ENCODE data around the gene PRUNE2.
"Not testable (repeated sequence)": the region's sequence is repeated elsewhere in the genome, so short reads cannot be mapped to it uniquely, and the experiment has no call there.

The PRUNE2 gene

DNA sequence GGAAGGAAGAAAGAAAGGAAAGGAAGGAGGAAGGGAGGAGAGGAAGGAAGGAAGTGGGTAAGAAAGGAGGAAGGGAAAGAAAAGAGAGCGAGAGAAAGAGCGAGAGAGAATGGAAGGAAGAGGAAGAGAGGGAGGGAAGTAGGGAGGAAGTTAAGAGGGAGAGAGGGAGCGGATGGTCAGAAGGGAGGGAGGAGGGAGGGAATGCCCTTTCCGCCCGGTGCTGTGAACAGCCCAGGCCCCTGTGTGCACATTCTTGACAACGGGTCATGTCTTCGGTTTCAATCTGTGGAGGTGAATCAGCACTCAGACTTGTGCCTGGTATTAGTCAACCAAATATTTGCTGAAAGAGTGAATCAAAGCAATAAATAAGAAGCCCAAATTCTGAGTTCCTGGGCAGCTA is 39.2 kb downstream of the PRUNE2 start:
- DNase-seq, result no peak

DNA sequence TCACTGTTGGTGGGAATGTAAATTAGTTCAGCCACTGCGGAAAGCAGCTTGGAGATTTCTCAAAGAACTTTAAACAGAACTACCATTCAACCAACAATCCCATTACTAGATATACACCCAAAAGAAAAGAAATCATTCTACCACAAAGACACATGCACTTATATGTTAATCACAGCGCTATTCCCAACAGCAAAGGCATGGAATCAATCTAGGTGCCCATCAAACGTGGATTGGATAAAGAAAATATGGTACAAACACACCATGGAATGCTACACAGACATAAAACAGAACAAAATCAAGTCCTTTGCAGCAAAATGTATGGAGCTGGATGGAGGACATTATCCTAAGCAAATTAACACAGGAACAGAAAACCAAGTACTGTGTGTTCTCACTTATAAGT is 42.1 kb downstream of the PRUNE2 start:
- DNase-seq, result no peak

DNA sequence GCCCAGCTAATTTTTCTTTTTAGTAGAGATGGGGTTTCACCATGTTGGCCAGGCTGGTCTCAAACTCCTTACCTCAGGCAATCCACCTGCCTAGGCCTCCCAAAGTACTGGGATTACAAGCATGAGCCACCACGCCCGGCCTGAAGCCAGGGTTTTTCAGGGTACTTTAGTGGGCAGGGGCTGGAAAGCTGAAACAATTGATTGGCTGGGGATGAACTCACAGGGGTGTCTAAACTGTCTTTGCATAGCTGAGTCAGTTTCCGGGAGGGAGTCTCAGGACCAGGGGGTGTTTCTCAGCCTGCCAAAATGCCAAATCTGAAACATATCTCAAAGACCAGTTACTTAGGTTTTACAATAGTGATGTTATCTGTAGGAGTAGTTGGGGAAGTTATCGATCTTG is 46.1 kb downstream of the PRUNE2 start:
- DNase-seq, result no peak

DNA sequence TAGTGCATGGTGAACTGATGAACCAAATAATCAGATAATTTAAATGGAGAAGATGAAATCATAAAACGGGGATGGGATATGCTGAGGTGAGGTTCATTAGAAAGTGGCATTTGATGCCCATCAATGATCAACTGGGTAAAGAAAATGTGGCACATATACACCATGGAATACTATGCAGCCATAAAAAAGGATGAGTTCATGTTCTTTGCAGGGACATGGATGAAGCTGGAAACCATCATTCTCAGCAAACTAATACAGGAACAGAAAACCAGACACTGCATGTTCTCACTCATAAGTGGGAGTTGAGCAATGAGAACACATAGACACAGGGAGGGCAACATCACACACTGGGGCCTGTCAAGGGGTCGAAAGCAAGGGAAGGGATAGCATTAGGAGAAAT is 47.7 kb downstream of the PRUNE2 start:
- DNase-seq, result not testable (repeated sequence)

DNA sequence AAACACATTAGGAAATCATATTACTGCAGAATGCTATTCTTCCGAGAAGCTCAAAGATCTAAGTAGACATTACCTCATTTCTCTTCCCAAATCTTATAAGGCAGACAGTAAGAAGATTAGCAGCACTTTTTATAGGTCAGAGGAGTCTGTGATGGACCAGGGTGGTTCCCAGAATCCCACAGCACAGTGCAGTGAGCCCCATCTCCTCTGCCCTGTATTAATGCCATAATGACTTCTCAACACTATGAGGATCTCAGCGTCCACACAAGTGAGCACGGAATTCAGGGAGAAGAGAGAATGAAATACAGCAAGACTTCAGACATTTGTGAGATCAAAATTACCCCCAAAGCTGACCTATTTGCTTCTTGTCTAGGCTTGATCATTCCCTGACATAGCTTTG is 49.9 kb downstream of the PRUNE2 start:
- DNase-seq, result no peak

DNA sequence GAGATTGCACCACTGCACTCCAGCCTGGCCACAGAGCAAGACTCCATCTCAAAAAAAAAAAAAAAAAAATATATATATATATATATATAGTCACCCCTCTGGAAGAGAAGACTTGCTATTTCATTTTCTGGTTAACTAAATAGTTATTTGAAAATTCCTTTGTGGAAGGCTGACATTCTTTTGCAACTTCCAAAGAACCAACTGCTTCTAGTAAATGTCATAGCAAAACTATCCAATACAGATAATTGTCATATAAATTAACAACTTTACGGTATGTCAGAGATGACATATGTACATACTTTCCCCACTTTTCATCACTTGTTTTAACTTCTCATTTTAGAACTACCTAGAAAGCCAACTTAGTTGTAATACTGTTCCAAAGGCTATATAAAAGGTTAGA is 50.9 kb downstream of the PRUNE2 start:
- no peak for DNase-seq

DNA sequence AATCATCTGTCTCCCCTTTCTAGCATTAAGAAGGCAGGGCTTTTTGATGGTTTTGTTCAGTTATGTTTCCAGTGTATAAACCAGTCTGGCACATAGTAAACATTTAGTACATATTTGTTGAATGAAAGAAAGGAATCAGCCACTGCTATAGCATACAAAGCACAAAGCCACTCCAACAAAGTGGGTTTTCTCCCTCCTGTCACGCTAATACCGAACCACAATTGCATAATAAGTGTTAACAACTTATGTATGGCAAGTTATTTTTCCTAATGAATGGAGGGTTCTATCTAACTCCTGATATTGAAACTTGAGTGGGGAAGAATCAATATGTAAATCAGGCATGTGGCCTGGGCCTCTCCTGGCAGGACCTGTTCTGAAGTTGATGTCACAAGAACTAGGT is 53.9 kb downstream of the PRUNE2 start:
- no peak for DNase-seq

DNA sequence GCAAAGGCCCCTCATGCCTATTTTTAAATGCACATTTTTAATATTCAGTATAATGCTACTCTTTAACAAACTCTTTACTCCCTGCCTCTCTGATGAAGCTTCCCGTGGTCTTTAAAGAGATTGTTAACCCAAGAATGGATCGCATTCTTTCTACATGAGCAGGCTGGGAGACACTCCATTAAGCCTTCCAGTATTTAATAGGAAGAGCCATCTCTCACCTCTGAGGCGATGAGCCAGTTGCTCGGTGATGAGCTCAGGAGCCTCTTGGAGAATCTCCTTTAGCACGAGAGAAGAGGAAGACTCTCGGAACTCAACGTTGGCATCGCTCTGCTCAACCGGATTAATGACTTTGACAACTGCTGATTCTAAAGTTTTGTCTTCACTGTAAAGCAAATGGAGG is 59.6 kb downstream of the PRUNE2 start:
- DNase-seq, result no peak

DNA sequence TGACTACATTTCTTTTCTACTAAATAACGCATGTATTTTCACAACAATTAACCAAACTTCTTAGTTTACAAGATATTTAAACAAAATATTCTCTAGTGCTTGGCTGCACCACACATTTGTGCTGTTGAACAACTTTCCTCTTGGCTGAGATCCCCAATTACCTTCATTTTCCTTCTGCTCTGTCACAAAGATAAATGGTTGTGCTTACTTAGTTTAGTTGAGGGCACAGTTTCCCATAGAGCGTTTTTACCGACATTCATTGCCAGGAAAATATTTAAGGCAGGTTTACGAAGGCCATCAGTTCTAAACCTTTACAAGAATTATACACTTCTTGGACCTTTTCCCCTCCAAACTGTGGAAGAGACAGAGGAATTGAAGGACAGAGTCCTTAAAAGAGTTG is 60.7 kb downstream of the PRUNE2 start:
- DNase-seq, result no peak

DNA sequence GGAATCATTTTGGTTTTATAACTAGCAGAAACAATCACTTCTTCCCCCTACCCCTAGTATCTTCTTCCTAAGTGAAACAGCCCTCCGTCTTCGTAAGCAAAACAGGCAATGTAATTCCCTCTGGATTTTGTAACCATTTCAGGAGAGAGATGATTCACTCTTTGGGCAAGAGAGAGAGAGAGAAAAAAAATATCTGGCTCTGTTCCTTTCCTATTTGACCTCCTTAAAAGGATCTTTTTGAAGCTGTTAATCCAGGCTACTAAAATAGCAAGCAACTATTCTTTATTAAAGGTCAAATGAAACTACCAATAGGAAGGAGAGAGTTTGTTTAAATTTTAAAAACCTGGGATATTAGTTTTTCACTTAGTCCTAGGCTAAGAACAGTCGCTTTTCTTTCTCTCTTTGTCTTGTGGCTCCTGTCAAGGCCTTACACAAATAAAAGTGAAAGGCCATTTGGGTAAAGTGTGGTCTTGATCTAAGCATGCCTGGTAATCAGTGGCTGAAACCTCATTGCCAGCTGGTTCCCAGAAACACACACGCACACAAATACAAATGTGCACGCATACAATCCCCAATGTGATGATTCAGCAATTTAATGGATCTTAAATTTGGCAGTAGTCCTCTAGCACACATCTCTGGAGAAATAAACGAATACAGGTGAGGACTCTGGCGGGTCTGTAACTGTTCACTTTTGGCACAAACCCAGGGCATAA is 70.2 kb downstream of the PRUNE2 start:
- no peak for DNase-seq

DNA sequence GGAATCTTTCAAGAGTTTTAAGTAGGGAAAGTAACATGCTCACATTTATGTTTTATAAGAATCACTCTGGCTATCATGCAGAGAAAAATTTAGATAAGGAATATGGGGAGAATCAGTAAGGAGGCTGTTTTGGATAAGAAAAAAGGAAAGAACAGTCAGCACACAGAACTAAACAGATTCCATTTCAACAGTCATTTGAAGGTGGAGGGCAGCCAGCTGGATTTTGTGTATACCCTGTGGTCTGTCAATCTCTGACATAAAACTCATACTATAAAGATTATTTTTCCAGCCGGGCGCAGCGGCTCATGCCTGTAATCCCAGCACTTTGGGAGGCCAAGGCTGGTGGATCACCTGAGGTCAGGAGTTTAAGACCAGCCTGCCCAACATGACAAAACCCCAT is 77.5 kb downstream of the PRUNE2 start:
- no peak for DNase-seq

DNA sequence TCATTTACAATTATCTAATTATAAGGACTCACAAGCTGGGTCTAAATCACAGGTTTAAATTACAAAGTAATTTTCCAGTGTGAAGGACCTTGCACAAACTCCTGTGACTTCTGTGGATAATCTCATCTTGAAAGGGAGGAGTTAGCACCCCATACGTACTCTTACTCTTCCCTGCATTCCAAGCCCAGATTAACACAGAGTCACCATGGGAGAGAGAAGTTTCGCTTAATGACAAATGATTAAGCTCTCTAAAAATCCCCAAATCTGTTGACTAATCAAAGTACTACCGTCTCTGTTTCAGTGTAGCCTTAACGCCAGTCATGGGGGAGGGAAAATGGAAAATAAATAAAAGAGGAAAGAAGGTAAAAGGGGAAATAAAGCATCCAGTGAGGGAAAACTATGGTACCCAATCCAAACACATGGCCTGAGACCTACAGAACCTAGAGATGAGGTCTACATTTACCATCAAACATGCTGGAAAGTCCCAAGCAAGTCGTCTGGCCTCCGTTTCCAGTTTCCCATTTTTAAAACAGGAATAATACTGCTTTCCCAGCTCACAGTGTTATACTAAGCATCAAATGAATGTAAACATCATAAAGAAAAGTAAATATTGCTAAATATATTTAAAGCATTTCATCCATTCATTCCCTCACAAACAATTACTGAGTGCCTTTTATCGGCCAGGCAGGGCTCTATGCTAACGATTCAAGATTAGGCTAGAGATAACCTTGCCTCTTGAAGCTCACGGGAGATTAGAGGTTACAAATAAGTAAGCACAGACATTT is 78.4 kb downstream of the PRUNE2 start:
- DNase-seq, result no peak

DNA sequence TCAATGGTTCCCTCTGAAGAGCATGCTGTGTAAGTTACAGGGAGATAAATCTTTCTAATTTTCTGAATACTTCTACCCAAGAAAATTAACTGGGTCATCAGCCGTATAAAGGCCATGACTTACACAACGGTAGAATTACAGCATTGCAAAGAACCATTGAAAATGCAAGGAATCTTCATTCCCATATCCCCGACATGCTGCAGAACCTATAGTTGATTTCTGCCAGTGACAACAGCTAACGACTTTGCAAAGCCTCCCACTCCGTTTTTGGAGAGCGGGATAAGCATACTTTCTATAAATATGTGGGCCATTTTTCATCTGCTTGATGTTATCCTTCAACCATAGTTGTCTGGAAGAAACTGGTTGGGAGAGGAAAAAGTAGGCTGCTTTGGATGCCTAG is 85.5 kb downstream of the PRUNE2 start:
- DNase-seq, result no peak

DNA sequence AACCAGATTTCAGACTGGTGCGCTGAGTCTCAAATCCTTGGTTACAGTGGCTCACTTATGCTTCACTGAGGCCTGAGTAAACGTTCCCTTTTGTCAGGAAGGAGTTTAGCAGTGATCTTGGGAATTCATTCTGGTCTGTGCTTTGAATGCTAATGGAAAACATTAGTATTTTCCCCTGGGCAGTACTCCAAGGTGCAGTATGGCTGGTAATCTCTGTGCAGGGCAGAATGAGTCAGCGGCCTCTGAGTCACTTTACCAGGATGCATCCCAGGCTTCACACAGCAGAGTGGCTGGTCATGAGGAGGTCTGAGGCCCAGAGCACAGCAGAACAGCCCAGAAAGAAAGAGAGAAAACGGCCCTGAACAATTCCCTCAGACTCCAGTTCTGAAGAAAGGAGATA is 87.6 kb downstream of the PRUNE2 start:
- DNase-seq, result no peak

DNA sequence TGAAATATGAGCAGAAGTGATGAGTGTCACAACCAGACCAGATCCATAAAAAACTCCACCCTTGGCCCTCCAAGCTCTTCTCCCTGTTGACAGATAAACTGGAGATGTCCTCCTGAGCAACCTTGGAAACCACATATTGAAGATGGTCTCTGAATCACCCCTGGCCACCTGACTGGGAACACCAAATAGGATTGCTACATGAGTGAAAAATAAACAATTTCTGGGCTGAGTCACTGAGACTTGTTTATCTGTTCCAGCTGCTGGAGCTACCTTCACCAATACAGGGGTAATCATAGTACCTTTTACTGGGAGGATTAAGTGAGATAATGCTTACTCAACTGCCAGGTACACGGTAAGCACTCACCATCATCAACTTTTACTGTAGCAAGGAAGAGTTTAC is 88.4 kb downstream of the PRUNE2 start:
- DNase-seq, result no peak

DNA sequence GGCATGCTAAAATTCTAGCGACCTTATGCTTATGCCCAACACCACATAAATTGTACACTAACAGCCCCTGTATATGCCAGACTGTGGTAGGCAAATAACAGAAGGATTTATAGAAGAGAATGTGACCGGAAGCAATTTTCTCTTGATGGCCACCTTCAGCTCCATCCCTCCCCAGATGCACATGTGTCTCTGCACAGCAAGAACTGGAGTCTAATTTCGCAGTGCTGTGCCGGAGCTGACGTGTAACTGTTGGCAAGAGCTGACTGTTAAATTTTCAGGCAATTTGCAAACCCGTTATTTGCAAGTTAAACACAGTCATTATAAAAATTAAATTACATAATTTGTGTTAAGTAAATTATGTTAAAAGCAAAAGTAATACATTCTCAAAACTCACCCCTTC is 93.3 kb downstream of the PRUNE2 start:
- no peak for DNase-seq

DNA sequence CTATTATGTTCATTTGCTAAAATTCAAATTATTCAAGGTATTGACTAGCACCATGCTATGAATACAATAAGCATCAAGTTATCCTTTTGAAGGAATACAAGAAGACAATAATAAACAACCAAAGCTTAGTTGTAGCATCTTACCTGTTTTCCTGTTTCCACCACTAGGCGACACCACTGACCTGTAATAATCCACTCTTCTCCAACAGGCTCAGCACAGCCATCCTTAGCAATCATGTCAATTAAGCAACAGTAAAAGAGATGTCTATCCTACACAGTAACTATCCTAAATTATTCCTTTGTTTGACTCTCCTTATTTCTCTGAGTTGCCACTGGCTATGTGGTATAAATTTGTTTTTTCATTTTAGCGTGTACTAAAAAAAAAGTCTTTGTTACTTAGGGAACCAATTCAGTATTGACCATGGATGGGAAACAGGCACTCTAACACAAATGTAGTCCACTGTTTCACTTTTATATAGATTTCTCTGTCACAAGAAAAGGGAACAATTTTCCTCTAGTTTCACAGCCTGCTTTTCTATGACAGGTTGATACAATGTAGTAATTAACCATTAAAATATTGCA is 95.4 kb downstream of the PRUNE2 start:
- DNase-seq, result no peak

DNA sequence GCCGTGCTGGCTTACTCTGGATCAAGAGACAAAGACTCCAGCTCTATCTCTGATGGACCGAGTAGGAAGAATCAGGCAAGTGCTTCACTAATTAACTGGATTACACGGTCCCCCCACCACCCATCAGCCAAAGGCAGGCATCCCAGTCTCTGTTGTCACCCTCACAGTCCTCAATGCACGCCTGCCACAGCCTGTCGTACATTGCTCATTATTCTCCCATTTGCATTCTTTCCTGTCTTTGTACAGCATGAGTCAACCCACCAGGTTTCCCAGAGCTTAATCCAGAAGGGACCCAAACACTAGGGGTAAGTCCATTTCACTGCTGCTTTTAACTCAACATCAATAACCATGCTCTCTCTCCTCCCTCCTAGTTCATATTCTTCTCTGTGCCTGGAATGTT is 97.3 kb downstream of the PRUNE2 start:
- no peak for DNase-seq

DNA sequence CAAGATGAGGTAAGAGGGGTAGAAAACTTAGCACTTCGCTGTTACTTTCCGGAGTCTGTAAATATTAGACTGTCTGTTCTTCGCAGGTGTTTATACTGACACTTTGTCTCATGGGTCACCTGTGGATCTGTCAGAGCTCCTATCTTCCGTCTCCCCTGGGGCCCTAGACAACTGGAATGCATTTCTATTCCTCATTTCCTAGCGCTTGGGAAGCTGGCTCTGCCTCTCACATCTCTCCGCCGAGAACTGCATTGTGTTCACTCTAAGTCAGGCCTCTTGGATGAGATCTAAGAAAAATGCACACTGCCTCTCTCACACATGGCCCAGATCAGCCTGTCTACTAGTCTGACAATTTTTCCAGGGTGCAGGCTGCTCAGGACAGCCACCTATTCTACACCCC is 102.2 kb downstream of the PRUNE2 start:
- no peak for DNase-seq

DNA sequence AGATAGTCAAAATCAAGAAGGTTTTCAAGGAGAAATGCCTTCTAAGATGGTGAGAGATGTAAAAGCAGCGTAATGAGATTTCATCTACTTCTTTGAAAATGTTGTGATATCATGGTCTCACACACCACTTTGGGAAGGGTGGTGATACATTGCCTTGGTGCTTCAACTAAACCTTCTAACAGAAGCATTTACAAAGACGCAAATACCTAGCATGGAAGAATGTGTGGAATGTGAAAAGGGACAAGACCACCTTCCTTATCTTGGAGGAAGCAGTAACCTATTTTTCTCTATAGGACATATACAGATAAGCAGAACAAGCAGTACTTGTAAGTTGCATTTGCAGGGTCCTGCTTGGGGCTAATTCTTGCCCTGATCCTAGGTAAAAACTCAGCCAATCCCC is 102.8 kb downstream of the PRUNE2 start:
- no peak for DNase-seq

DNA sequence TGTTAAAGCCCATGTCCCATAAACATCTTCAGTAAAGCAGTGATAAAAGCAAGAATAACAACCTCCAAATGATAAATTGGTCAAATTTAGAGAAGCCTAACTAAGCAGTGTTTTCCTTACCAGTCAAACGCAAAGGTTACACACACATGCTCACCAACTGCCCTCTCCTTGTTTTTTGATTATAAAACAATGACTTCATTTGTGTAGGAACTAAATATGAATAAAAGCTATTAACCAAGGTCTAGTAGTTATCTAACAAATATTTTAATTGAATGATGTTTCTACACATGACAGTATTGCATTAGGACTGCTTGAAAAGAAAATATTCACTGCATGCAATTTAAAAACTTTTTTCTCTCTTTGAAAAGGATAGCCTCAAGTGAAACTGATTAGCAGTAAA is 105.0 kb downstream of the PRUNE2 start:
- no peak for DNase-seq

DNA sequence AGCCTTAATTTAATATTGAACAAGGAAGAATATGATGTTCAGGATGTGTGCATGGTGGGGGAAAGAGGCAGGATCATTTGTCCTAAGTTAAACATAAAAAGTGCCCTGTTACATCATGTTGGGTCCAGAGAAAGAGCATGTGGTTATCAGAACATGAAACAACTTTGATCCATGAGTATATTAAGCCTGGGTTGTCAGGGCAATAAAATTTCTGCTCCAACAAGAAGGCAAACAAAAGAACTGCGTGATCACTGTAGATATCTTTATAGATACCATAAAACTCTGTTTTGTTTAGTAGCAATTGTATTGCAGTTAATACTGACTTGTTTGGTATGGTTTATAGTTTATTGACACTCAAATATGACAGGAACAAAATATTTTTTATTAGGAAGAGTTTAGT is 106.4 kb downstream of the PRUNE2 start:
- no peak for DNase-seq

DNA sequence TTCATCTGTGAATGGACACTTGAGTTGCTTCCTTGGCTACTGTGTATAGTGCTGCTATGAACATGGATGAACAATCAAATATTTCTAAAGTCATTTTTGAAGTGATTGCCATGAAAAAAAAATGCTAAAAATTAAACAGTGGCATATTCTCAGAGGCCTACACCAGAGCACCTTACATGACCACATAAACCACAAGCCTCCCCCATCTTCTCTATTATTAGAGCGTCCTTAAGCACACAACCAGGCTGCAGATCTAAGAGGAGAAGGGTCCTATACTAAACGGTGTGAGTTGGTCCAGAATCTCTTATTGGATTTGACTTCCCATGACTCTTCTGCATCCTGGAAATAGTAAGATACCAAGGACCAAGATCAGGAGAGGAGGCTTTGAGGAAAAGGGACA is 107.4 kb downstream of the PRUNE2 start:
- no peak for DNase-seq

DNA sequence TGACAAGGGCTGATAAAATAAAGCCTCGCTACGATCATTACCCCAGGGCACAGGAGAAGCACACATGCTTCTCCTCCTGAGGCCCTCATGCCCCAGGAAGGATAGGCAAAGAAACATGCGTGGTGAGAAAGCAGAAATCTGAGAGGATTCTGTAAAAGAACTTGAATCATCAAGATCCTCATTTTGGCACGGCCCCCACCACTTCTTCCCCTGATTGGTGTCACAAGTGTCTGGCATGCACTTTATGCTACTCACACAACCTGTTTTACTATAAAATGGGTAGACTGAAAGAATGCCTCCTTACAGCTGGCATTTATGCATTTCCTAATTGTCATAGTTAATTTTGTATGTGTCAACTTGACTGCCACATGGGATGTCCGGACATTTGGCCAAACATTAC is 109.6 kb downstream of the PRUNE2 start:
- DNase-seq, result no peak

Data from NCI-H1436 treated with DMSO at 0.1 percent for 48 hours (cell line).